ENCODE data around the gene RAC3.

- no peak for TF ChIP-seq YY1 (IDR thresholded peaks at IDR 0.05; ENCODE audit: insufficient read depth, insufficient read length)
- TF ChIP-seq ZNF274 (IDR thresholded peaks at IDR 0.05; ENCODE audit: low read depth, low read length) = no peak
- TF ChIP-seq SUZ12 (IDR thresholded peaks at IDR 0.05; ENCODE audit: extremely low read depth, insufficient read depth, insufficient read length) = no peak
Measured at GRCh38 chr17:82042649-82043048, 11.2 kb downstream of the RAC3 start.
